Erythroblast (primary cell): ENCODE data around the gene ZNF23.

Experiments
- GATA1 ChIP-seq: IDR thresholded peaks from 2 replicates; pipeline ENCODE4 v1.6.1; 2011; ENCODE audit warnings: low read depth, mild to moderate bottlenecking, control low read depth, low read length, moderate library complexity
- POLR2A ChIP-seq: IDR thresholded peaks from 2 replicates; pipeline ENCODE4 v1.6.1; 2011; ENCODE audit warnings: mild to moderate bottlenecking, low read length

DNA sequence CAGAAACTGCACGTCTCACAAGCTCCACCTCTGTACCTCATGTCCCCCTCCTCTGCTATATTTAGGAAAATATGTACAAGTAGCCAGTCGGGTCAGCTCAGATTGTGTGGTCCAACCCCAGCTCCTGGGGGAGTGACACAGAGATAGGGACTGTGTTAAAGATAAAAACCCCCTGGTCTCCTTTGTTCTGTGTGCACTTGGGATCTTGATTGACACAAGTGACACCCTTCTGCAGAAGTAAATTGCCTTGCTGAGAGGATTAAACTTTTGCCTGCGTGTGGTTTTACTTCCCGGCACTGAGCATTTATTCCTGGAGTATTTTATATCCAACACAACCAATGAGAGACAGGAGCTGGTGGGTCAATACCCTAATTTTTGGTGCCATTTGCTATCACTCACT is 57.7 kb downstream of the ZNF23 start:
- no peak for TF ChIP-seq POLR2A
- no peak for TF ChIP-seq GATA1
